H9 (cell line): ENCODE measurements around the gene DUS1L. TPM values are rescaled to one million over a fixed set of nuclear protein-coding genes. Genes with fewer than 3 reads are reported as not detected.

ENCODE experiments used
- DNase-seq: peaks from one replicate; pipeline ENCODE4 v3.0.0-alpha.2; 2017
- H2AFZ ChIP-seq: one replicate; pipeline ENCODE4 v1.6.1; 2013; ENCODE audit warnings: mild to moderate bottlenecking, low read length, control low read depth, moderate library complexity
- H2AK5ac ChIP-seq: 2 replicates; pipeline ENCODE4 v1.6.1; 2013; ENCODE audit warnings: low read length, control low read depth, mixed read lengths; ENCODE audit not compliant: insufficient read length
- H2BK120ac ChIP-seq: one replicate; pipeline ENCODE4 v1.6.1; 2013; ENCODE audit warnings: low read depth, mild to moderate bottlenecking, low read length, control low read depth, inconsistent platforms; ENCODE audit not compliant: poor library complexity, severe bottlenecking
- H2BK12ac ChIP-seq: 2 replicates; pipeline ENCODE4 v1.6.1; 2013; ENCODE audit warnings: low read length, control low read depth, mixed read lengths, low read depth; ENCODE audit not compliant: insufficient read length
- H2BK15ac ChIP-seq: 2 replicates; pipeline ENCODE4 v1.6.1; 2013; ENCODE audit warnings: low read depth, low read length, control low read depth
- H2BK20ac ChIP-seq: one replicate; pipeline ENCODE4 v1.6.1; 2013; ENCODE audit warnings: low read depth, mild to moderate bottlenecking, low read length, control low read depth, inconsistent platforms; ENCODE audit not compliant: poor library complexity, severe bottlenecking
- H2BK5ac ChIP-seq: 2 replicates; pipeline ENCODE4 v1.6.1; 2013; ENCODE audit warnings: low read length, control low read depth, mixed read lengths; ENCODE audit not compliant: insufficient read length
- H3K14ac ChIP-seq: 2 replicates; pipeline ENCODE4 v1.6.1; 2013; ENCODE audit warnings: low read length, control low read depth; ENCODE audit not compliant: insufficient read depth
- H3K18ac ChIP-seq: 2 replicates; pipeline ENCODE4 v1.6.1; 2013; ENCODE audit warnings: low read depth, mild to moderate bottlenecking, mixed read lengths, low read length, control low read depth; ENCODE audit not compliant: insufficient read length
- H3K23ac ChIP-seq: 2 replicates; pipeline ENCODE4 v1.6.1; 2013; ENCODE audit warnings: low read length, control low read depth, mixed read lengths, low read depth; ENCODE audit not compliant: insufficient read length
- H3K23me2 ChIP-seq: 2 replicates; pipeline ENCODE4 v1.6.1; 2013; ENCODE audit warnings: low read depth, mild to moderate bottlenecking, mixed read lengths, low read length, control low read depth; ENCODE audit not compliant: insufficient read length, poor library complexity, severe bottlenecking
- H3K27ac ChIP-seq: 2 replicates; pipeline ENCODE4 v1.5.1; 2013; ENCODE audit warnings: low read length, control low read depth, mixed read lengths, low read depth; ENCODE audit not compliant: insufficient read length
- H3K27me3 ChIP-seq: 2 replicates; pipeline ENCODE4 v1.6.1; 2013; ENCODE audit warnings: low read length, control low read depth, inconsistent platforms; ENCODE audit not compliant: insufficient read depth
- H3K4ac ChIP-seq: 2 replicates; pipeline ENCODE4 v1.6.1; 2013; ENCODE audit warnings: low read depth, mild to moderate bottlenecking, control low read depth, inconsistent platforms, low read length, moderate library complexity
- H3K4me1 ChIP-seq: 2 replicates; pipeline ENCODE4 v1.6.1; 2013; ENCODE audit warnings: low read length, control low read depth, inconsistent platforms; ENCODE audit not compliant: insufficient read depth
- H3K4me2 ChIP-seq: 2 replicates; pipeline ENCODE4 v1.6.1; 2013; ENCODE audit warnings: low read length, control low read depth, mixed read lengths; ENCODE audit not compliant: insufficient read length, insufficient read depth
- H3K56ac ChIP-seq: 2 replicates; pipeline ENCODE4 v1.6.1; 2013; ENCODE audit warnings: low read depth, mild to moderate bottlenecking, mixed read lengths, low read length, control low read depth; ENCODE audit not compliant: insufficient read length
- H3K79me1 ChIP-seq: 2 replicates; pipeline ENCODE4 v1.6.1; 2013; ENCODE audit warnings: low read depth, mild to moderate bottlenecking, moderate library complexity, low read length, control low read depth, inconsistent platforms; ENCODE audit not compliant: insufficient read depth, poor library complexity, severe bottlenecking
- H3K79me2 ChIP-seq: 2 replicates; pipeline ENCODE4 v1.6.1; 2013; ENCODE audit warnings: low read length, control low read depth, inconsistent platforms; ENCODE audit not compliant: insufficient read depth
- H3K9ac ChIP-seq: 2 replicates; pipeline ENCODE4 v1.6.1; 2013; ENCODE audit warnings: low read length, control low read depth, mixed read lengths; ENCODE audit not compliant: insufficient read length; ENCODE audit errors: extremely low read depth
- H3K9me3 ChIP-seq: one replicate; pipeline ENCODE4 v1.6.1; 2013; ENCODE audit warnings: low read depth, low read length, inconsistent platforms; ENCODE audit not compliant: control insufficient read depth
- H3T11ph ChIP-seq: one replicate; pipeline ENCODE4 v1.6.1; 2013; ENCODE audit warnings: mild to moderate bottlenecking, low read length, control low read depth, inconsistent platforms
- H4K20me1 ChIP-seq: one replicate; pipeline ENCODE4 v1.6.1; 2013; ENCODE audit not compliant: control insufficient read depth, insufficient read length, insufficient read depth
- H4K5ac ChIP-seq: 2 replicates; pipeline ENCODE4 v1.6.1; 2013; ENCODE audit warnings: low read depth, mild to moderate bottlenecking, mixed read lengths, low read length, control low read depth; ENCODE audit not compliant: insufficient read length
- H4K8ac ChIP-seq: replicated peaks from 2 replicates; pipeline ENCODE4 v1.6.1; 2013; ENCODE audit warnings: low read length, control low read depth, mixed read lengths, low read depth; ENCODE audit not compliant: insufficient read length
- H4K91ac ChIP-seq: 2 replicates; pipeline ENCODE4 v1.6.1; 2013; ENCODE audit warnings: low read depth, mild to moderate bottlenecking, moderate library complexity, mixed read lengths, low read length, control low read depth; ENCODE audit not compliant: insufficient read length
- H3K27ac Mint-ChIP-seq, 3 experiments: 2 replicates in 2 of 3; 3 replicates in 1 of 3; pipeline ENCODE4 v1.8.0; 2020 to 2021; ENCODE audit warnings: mixed read lengths in 3 of 3, mild to moderate bottlenecking in 1 of 3, moderate library complexity in 1 of 3
- H3K27me3 Mint-ChIP-seq: 2 replicates; pipeline ENCODE4 v1.8.0; 2021; ENCODE audit warnings: low read depth, mild to moderate bottlenecking, moderate library complexity, mixed read lengths
- H3K36me3 Mint-ChIP-seq, 3 experiments: 2 replicates in 2 of 3; 3 replicates in 1 of 3; pipeline ENCODE4 v1.8.0; 2020 to 2021; ENCODE audit warnings: low read depth in 3 of 3, mixed read lengths in 3 of 3; ENCODE audit not compliant: insufficient read depth in 1 of 3
- H3K4me1 Mint-ChIP-seq, 2 experiments: 2 replicates each; pipeline ENCODE4 v1.8.0; 2020; ENCODE audit warnings: mixed read lengths in 2 of 2
- H3K4me3 Mint-ChIP-seq, 2 experiments: 2 replicates in 1 of 2; 3 replicates in 1 of 2; pipeline ENCODE4 v1.8.0; 2020 to 2021; ENCODE audit warnings: mild to moderate bottlenecking in 2 of 2, mixed read lengths in 2 of 2, moderate library complexity in 1 of 2
- H3K9me3 Mint-ChIP-seq, 2 experiments: 2 replicates in 1 of 2; 3 replicates in 1 of 2; pipeline ENCODE4 v1.8.0; 2020; ENCODE audit warnings: mild to moderate bottlenecking in 2 of 2, mixed read lengths in 2 of 2, moderate library complexity in 1 of 2
- CTCF ChIP-seq: fragments of 200-600 bp; sonication (generic); conservative IDR thresholded peaks from 3 replicates; pipeline ENCODE4 v1.8.0; 2021; ENCODE audit warnings: antibody characterized with exemption, mild to moderate bottlenecking
- WGBS: extraction: QIAGEN DNeasy Blood & Tissue Kit; methylation state at CpG from one replicate; pipeline ENCODE4 v1.1.7; 2013; ENCODE audit warnings: missing lambda C conversion rate, low lambda C conversion rate, mixed read lengths; ENCODE audit not compliant: insufficient read length; ENCODE audit errors: extremely low coverage; 5-methylcytosine and 5-hydroxymethylcytosine counted together
- total RNA-seq: library from RNA; stranded (reverse); gene quantifications from 2 replicates; pipeline ENCODE4 v1.2.1, GENCODE V29; 2021

Gene DUS1L
- total RNA-seq, 1 experiment from 2014 or later: 103 TPM

- H3K36me3 Mint-ChIP-seq: peaks cover 24 to 75% (median 59%) of the 10 kb centered on the region in 3 experiments; a peak in 6 of 7 replicates
- H3K27me3 Mint-ChIP-seq: no peaks in the 10 kb centered on the region
- Histone ChIP-seq H2BK120ac (no peak overlapping the region), H3K23me2 (no peaks in the 10 kb centered on the region), H3K4me2 (no peak overlapping the region), H2BK5ac (no peak overlapping the region), H3K27me3 (no peaks in the 10 kb centered on the region), H3K79me2 (no peaks in the 10 kb centered on the region), H4K91ac (no peak overlapping the region), H3K4me1 (no peaks in the 10 kb centered on the region), H3K14ac (no peak overlapping the region), H2BK12ac (no peak overlapping the region), H3K27ac (no peak overlapping the region), H3T11ph (no peak overlapping the region), H3K56ac (no peak overlapping the region), H3K9ac (no peak overlapping the region), H3K79me1 (peaks cover 6% of the 10 kb centered on the region), H2BK20ac (no peak overlapping the region), H4K20me1 (no peaks in the 10 kb centered on the region), H3K4ac (no peak overlapping the region), H3K18ac (no peak overlapping the region), H4K8ac (no peak overlapping the region), H2AK5ac (no peak overlapping the region), H3K23ac (no peak overlapping the region), H2AFZ (no peak overlapping the region), H4K5ac (no peak overlapping the region), H3K9me3 (no peaks in the 10 kb centered on the region), H2BK15ac (no peak overlapping the region)
- DNase-seq: no peak
- H3K27ac Mint-ChIP-seq: peak overlapping the region in 1 of 3 experiments; percentile 77; a peak in 1 of 7 replicates
- no peaks in the 10 kb centered on the region for H3K9me3 Mint-ChIP-seq
- no peak for TF ChIP-seq CTCF
- no peak overlapping the region; a peak in 1 of 5 replicates for H3K4me3 Mint-ChIP-seq
- no peaks in the 10 kb centered on the region for H3K4me1 Mint-ChIP-seq
- no CpG with 5 or more reads among the region's 48 CpGs for WGBS
Observed at GRCh38 chr17:82087961-82088837, 22.6 kb upstream of the DUS1L start.
